ENCODE data around the gene DIAPH2. TPM values are rescaled to one million over a fixed set of nuclear protein-coding genes. Genes with fewer than 3 reads are reported as not detected.

DIAPH2 gene
- total RNA-seq, 4 donors from 2014 or later: 40.2 to 52.2 (median 44.8) TPM

DNA sequence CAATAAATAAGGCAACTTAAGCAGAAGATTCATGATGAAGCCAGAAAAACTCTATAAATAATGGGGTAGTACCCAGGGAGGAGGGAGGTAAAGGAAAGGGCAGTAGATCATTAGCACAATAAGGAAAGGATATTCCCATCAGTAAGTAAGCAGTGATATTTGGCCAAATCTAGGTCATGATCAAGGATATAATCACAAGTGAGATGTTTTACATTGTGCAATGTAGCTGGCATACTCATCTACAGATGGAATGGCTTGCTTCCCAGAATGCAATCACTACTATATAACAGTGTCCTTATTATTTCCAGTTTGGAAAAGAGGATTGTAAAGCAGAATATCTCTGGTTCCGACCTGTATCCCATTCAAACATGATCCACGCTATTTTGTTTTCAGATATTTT is 682.5 kb downstream of the DIAPH2 start:
- peaks cover 0 to 9% of the 10 kb centered on the region in 2 donors for H3K27me3 ChIP-seq
- no peak for TF ChIP-seq EP300 (IDR thresholded peaks at IDR 0.05)
- TF ChIP-seq POLR2A (IDR thresholded peaks at IDR 0.05): no peak
- no peak for TF ChIP-seq CTCF (IDR thresholded peaks at IDR 0.05)
- H3K27ac ChIP-seq: no peak overlapping the region
- no peak overlapping the region for H3K4me3 ChIP-seq
- WGBS, 2 donors: 60 to 61% methylated on average over 2 of the region's 2 CpGs
- DNase-seq (ENCODE audit: low spot score in 2 of 2): no peak
- no peaks in the 10 kb centered on the region for H3K4me1 ChIP-seq
- H3K9me3 ChIP-seq: no peaks in the 10 kb centered on the region
- H3K36me3 ChIP-seq: no peaks in the 10 kb centered on the region

- WGBS, 2 donors: 43 to 57% methylated on average over 1 of the region's 1 CpG
- TF ChIP-seq POLR2A (IDR thresholded peaks at IDR 0.05) (no peak), EP300 (IDR thresholded peaks at IDR 0.05) (no peak), CTCF (IDR thresholded peaks at IDR 0.05) (no peak)
- Histone ChIP-seq H3K36me3 (no peaks in the 10 kb centered on the region), H3K4me1 (no peaks in the 10 kb centered on the region), H3K9me3 (no peaks in the 10 kb centered on the region), H3K27me3 (peaks cover 0 to 10% of the 10 kb centered on the region in 2 donors), H3K4me3 (no peak overlapping the region), H3K27ac (no peak overlapping the region)
- DNase-seq (ENCODE audit: low spot score in 2 of 2): no peak
Observed at GRCh38 chrX:97369947-97370346, 685.3 kb downstream of the DIAPH2 start.

DNA sequence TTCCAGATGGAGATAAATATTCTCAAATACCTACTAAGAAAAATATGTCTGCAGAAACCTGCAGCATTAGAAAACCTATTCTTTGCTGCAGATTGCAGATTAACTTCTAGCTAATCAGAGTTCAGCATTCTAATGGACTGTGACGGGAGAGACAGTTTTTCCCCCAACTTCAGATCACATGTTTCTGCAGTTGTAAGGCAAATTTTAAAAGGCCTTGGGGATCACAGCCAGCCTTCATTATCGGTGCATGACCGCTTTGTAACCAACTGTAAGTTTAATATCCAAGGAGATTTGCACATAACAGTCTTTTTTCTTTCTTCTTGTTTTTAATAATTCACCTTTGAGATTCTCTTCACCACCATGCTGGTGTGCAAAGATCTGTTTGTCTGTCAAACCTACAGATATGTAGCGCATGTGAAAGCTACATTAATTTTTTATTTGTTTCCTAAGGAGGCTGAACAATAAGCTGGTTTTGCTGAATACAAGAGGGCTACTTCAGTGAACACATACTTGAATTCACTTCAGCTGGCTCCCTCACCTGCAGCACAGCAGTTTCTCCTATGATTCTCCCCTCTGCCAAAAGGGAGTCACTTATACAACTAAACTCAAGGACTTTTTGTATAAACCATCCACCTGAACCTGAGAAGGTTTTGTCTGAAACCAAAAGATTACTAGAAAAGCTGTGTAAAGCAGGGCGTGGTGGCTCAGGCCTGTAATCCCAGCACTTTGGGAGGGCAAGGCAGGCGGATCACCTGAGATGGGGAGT is 687.5 kb downstream of the DIAPH2 start:
- Histone ChIP-seq H3K27ac (no peak overlapping the region), H3K36me3 (no peaks in the 10 kb centered on the region), H3K4me3 (no peak overlapping the region), H3K4me1 (no peaks in the 10 kb centered on the region), H3K9me3 (no peaks in the 10 kb centered on the region), H3K27me3 (peaks cover 0 to 12% of the 10 kb centered on the region in 2 donors)
- TF ChIP-seq POLR2A (IDR thresholded peaks at IDR 0.05) (no peak), CTCF (IDR thresholded peaks at IDR 0.05) (no peak), EP300 (IDR thresholded peaks at IDR 0.05) (no peak)
- WGBS, 2 donors: 86 to 94% methylated on average over 6 of the region's 6 CpGs
- DNase-seq (ENCODE audit: low spot score in 2 of 2): no peak

GRCh38 chrX:97374266-97374665 is 689.6 kb downstream of the DIAPH2 start:
- no peak for TF ChIP-seq CTCF (IDR thresholded peaks at IDR 0.05)
- no peak for DNase-seq (ENCODE audit: low spot score in 2 of 2)
- Histone ChIP-seq H3K27me3 (peaks cover 0 to 6% of the 10 kb centered on the region in 2 donors), H3K4me1 (no peaks in the 10 kb centered on the region), H3K4me3 (no peak overlapping the region), H3K9me3 (no peaks in the 10 kb centered on the region), H3K27ac (no peak overlapping the region), H3K36me3 (no peaks in the 10 kb centered on the region)
- WGBS, 2 donors: 69 to 84% methylated on average over 2 of the region's 2 CpGs

GRCh38 chrX:97380200-97380599 is 695.6 kb downstream of the DIAPH2 start:
- Histone ChIP-seq H3K4me1 (no peaks in the 10 kb centered on the region), H3K27me3 (peaks cover 0 to 5% of the 10 kb centered on the region in 2 donors), H3K9me3 (no peaks in the 10 kb centered on the region), H3K4me3 (no peak overlapping the region), H3K36me3 (no peaks in the 10 kb centered on the region), H3K27ac (no peak overlapping the region)
- TF ChIP-seq EP300 (IDR thresholded peaks at IDR 0.05): no peak
- TF ChIP-seq CTCF (IDR thresholded peaks at IDR 0.05): no peak
- TF ChIP-seq POLR2A (IDR thresholded peaks at IDR 0.05): no peak
- DNase-seq (ENCODE audit: low spot score in 2 of 2): no peak

Data from tibial nerve (tissue), 4 donors.